GM12891 (cell line): ENCODE results near the gene PRLR.

Experiments
- PAX5 ChIP-seq: IDR thresholded peaks from 2 replicates; pipeline ENCODE4 v1.6.1; 2011; ENCODE audit warnings: low read length, moderate library complexity, mild to moderate bottlenecking; ENCODE audit not compliant: insufficient read depth, severe bottlenecking
- POLR2A ChIP-seq: IDR thresholded peaks from 2 replicates; pipeline ENCODE4 v1.6.1; 2011; ENCODE audit warnings: low read depth, low read length, control low read depth

DNA sequence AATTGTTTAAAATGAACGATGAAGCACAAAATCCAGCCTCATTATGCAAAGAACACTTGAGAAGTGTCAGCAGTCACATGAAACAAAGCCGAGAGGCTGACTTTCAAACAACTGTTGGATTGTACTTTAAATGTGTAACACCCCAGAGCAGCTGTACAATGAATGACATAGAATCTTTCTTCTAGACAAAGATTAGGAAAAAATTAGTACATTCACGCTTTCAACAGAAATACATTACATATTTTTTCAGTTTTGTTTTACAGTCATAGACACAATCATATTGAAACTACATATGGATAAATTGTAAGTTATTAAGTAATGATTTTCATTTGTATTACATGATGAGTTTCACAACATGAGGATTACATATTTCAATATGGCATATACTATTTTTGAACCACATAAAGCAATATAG is 171.9 kb downstream of the PRLR start:
- no peak for TF ChIP-seq POLR2A
- no peak for TF ChIP-seq PAX5
